ENCODE data around the gene RSPH3. TPM values are rescaled to one million over a fixed set of nuclear protein-coding genes. Genes with fewer than 3 reads are reported as not detected.
"Not testable (repeated sequence)": the region's sequence is repeated elsewhere in the genome, so short reads cannot be mapped to it uniquely, and the experiment has no call there.

Gene RSPH3
- total RNA-seq, 3 donors from 2014 or later (not counting 1 experiment from before 2014, with no cell fraction given), result 1.5 to 2.9 (median 2.4) TPM

DNA sequence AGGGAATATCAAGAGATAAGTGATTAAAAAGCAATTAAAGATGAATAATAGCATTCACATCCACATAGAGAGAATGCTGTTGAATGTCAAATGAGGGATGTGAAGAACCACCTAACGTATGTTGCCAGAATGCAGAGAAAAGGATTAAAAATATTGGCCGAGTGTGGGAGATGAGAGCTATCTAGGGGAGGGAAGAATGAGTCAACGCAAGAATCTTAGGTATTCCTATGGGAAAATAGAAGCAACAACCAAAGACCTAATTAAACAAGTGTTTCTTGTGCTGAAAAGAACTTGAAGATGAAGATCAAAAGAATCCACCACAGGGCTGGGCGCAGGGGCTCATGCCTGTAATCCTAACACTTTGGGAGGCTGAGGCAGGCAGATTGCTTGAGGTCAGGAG lies 12.2 kb upstream of the RSPH3 start:
- ATAC-seq, result no peak

DNA sequence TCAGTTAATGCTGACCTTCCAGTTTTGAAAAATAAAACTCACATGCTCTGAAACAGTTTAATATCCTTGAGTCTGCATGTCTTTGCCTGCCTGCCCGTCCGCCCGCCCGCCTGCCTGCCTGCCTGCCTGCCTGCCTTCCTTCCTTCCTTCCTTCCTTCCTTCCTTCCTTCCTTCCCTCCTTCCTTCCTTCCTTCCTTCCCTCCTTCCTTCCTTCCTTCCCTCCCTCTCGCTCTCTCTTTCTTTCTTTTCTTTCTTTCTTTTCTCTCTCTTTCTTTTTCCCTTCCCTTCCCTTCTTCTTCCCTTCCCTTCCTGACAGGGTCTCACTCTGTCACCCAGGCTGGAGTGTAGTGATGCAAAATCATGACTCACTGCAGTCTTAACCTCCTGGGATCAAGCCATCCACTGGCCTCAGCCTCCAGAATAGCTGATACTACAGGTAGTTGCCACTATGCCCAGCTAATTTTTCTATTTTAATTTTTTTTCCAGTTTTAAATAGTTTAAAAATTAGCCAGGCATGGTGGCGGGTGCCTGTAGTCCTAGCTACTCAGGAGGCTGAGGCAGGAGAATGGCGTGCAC lies 10.1 kb upstream of the RSPH3 start:
- H3K36me3 Mint-ChIP-seq; H3K4me3 ChIP-seq (ENCODE audit: low read length); H3K27me3 Mint-ChIP-seq (ENCODE audit: low read depth in 2 of 2); DNase-seq; H3K27me3 ChIP-seq (ENCODE audit: control insufficient read depth, insufficient read depth, low read length); H3K36me3 ChIP-seq (ENCODE audit: control insufficient read depth, insufficient read depth, low read length); H3K4me3 Mint-ChIP-seq; intact Hi-C loops (cut with micrococcal nuclease); H3K9me3 Mint-ChIP-seq; H3K9me3 ChIP-seq (ENCODE audit: control insufficient read depth, insufficient read depth, low read length); H3K27ac ChIP-seq (ENCODE audit: low read length); ATAC-seq: not testable (repeated sequence)
- H3K4me1 ChIP-seq (ENCODE audit: control insufficient read depth, insufficient read depth, low read length), result peaks cover 19% of the 10 kb centered on the region
- Mint-ChIP-seq H3K4me1 (peaks cover 10 to 22% of the 10 kb centered on the region in 2 donors), H3K27ac (peak overlapping the region in 1 of 2 donors; percentile 21)
- WGBS (ENCODE audit: insufficient coverage), result 60% methylated on average over 7 of the region's 7 CpGs

More for the DNA sequence above, 12.2 kb upstream of the RSPH3 start:
- no peaks in the 10 kb centered on the region for H3K27me3 Mint-ChIP-seq (ENCODE audit: low read depth in 2 of 2)
- Histone ChIP-seq H3K4me3 (ENCODE audit: low read length) (no peak overlapping the region), H3K27ac (ENCODE audit: low read length) (no peak overlapping the region), H3K27me3 (ENCODE audit: control insufficient read depth, insufficient read depth, low read length) (no peaks in the 10 kb centered on the region), H3K36me3 (ENCODE audit: control insufficient read depth, insufficient read depth, low read length) (no peaks in the 10 kb centered on the region), H3K9me3 (ENCODE audit: control insufficient read depth, insufficient read depth, low read length) (peaks cover 4% of the 10 kb centered on the region), H3K4me1 (ENCODE audit: control insufficient read depth, insufficient read depth, low read length) (peaks cover 19% of the 10 kb centered on the region)
- no peak overlapping the region for H3K4me3 Mint-ChIP-seq
- H3K27ac Mint-ChIP-seq, result no peak overlapping the region
- peaks cover 10 to 22% of the 10 kb centered on the region in 2 donors for H3K4me1 Mint-ChIP-seq
- intact Hi-C loops (cut with micrococcal nuclease), result no loop called here
- 94% methylated on average over 4 of the region's 4 CpGs for WGBS (ENCODE audit: insufficient coverage)
- H3K36me3 Mint-ChIP-seq, result no peaks in the 10 kb centered on the region
- TF ChIP-seq, protein P1, sequence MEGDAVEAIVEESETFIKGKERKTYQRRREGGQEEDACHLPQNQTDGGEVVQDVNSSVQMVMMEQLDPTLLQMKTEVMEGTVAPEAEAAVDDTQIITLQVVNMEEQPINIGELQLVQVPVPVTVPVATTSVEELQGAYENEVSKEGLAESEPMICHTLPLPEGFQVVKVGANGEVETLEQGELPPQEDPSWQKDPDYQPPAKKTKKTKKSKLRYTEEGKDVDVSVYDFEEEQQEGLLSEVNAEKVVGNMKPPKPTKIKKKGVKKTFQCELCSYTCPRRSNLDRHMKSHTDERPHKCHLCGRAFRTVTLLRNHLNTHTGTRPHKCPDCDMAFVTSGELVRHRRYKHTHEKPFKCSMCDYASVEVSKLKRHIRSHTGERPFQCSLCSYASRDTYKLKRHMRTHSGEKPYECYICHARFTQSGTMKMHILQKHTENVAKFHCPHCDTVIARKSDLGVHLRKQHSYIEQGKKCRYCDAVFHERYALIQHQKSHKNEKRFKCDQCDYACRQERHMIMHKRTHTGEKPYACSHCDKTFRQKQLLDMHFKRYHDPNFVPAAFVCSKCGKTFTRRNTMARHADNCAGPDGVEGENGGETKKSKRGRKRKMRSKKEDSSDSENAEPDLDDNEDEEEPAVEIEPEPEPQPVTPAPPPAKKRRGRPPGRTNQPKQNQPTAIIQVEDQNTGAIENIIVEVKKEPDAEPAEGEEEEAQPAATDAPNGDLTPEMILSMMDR (IDR thresholded peaks at IDR 0.05), result no peak
- no peaks in the 10 kb centered on the region for H3K9me3 Mint-ChIP-seq
- no peak for DNase-seq

DNA sequence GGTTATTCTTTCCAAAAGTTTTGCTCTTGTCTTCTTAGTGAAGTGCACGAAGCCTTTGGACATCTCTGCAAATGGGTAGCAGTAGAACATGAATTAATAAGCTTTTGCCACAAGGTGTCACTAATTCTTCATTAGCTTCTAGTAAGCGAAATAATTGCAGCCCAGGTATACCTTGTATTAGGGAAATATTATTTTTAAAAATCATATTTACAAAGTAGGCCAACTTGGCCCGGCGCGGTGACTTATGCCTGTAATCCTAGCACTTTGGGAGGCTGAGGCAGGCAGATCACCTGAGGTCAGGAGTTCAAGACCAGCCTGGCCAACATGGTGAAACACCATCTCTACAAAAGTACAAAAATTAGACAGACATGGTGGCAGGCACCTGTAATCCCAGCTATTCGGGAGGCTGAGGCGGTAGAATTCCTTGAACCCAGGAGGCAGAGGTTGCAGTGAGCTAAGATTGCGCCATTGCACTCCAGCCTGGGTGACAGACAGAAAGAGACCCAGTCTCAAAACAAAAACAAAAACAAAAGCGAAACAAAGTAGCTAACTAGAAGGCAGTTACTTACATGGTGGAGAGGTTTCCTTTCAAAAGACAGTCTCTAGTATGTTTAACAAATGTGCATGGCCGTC lies 8.8 kb upstream of the RSPH3 start:
- Histone ChIP-seq H3K27me3 (ENCODE audit: control insufficient read depth, insufficient read depth, low read length) (no peaks in the 10 kb centered on the region), H3K27ac (ENCODE audit: low read length) (peak overlapping the region; percentile 30), H3K4me3 (ENCODE audit: low read length) (peak overlapping the region; percentile 18), H3K9me3 (ENCODE audit: control insufficient read depth, insufficient read depth, low read length) (no peaks in the 10 kb centered on the region), H3K36me3 (ENCODE audit: control insufficient read depth, insufficient read depth, low read length) (no peaks in the 10 kb centered on the region), H3K4me1 (ENCODE audit: control insufficient read depth, insufficient read depth, low read length) (peaks cover 19% of the 10 kb centered on the region)
- TF ChIP-seq, protein P1 (IDR thresholded peaks at IDR 0.05), result peak; percentile 74
- 51% methylated on average over 9 of the region's 10 CpGs for WGBS (ENCODE audit: insufficient coverage)
- H3K4me1 Mint-ChIP-seq, result peaks cover 10 to 30% of the 10 kb centered on the region in 2 donors
- no peaks in the 10 kb centered on the region for H3K27me3 Mint-ChIP-seq (ENCODE audit: low read depth in 2 of 2)
- H3K36me3 Mint-ChIP-seq, result no peaks in the 10 kb centered on the region
- peak overlapping the region; percentile 76 to 77 for H3K27ac Mint-ChIP-seq
- intact Hi-C loops (cut with micrococcal nuclease), result loop anchor here (1.0 to 2.0 kb wide), 3 partner anchors 30 to 126 kb away; no protein-coding TSS in a partner anchor
- H3K9me3 Mint-ChIP-seq, result no peaks in the 10 kb centered on the region
- ATAC-seq (peak; percentile 84 to 88 (median 87)), DNase-seq (peak in 1 of 2 donors; percentile 79)
- peak overlapping the region; percentile 62 for H3K4me3 Mint-ChIP-seq

DNA sequence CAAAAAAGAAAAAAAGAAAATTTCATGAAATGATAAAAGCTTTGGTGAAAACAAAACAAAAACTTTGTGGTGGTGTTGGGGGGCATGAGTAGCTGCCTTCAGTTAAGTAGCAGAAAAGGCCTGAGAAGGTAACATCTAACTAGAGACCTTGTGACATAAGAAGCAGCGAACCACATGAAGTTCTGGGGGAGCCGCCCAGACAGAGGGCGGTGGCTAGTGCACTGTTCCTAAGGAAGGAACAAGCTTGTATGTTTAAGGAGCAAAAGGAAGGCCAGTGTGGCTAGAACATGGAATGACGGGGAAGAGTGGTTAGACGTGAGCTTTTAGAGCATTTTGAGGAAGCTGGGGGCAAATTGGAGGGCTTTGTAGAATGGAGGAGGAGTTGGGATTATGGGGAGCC lies 7.5 kb upstream of the RSPH3 start:
- no peak overlapping the region for H3K4me3 ChIP-seq (ENCODE audit: low read length)
- intact Hi-C loops (cut with micrococcal nuclease), result no loop called here
- Mint-ChIP-seq H3K27ac (no peak overlapping the region), H3K27me3 (ENCODE audit: low read depth in 2 of 2) (no peaks in the 10 kb centered on the region), H3K36me3 (no peaks in the 10 kb centered on the region), H3K9me3 (no peaks in the 10 kb centered on the region), H3K4me1 (peaks cover 6 to 28% of the 10 kb centered on the region in 2 donors), H3K4me3 (no peak overlapping the region)
- H3K36me3 ChIP-seq (ENCODE audit: control insufficient read depth, insufficient read depth, low read length), result no peaks in the 10 kb centered on the region
- 93% methylated on average over 5 of the region's 5 CpGs for WGBS (ENCODE audit: insufficient coverage)
- H3K27me3 ChIP-seq (ENCODE audit: control insufficient read depth, insufficient read depth, low read length), result no peaks in the 10 kb centered on the region
- H3K9me3 ChIP-seq (ENCODE audit: control insufficient read depth, insufficient read depth, low read length), result no peaks in the 10 kb centered on the region
- ATAC-seq (no peak), DNase-seq (no peak)
- peaks cover 13% of the 10 kb centered on the region for H3K4me1 ChIP-seq (ENCODE audit: control insufficient read depth, insufficient read depth, low read length)
- no peak overlapping the region for H3K27ac ChIP-seq (ENCODE audit: low read length)
- TF ChIP-seq, protein P1 (IDR thresholded peaks at IDR 0.05), result no peak

All from natural killer cell (primary cell).